Activated CD8-positive, alpha-beta memory T cell treated with anti-CD3 and anti-CD28 coated beads, Interleukin-2, amount 50 U/mL, for 1 hour (primary cell): ENCODE measurements around the gene KLHDC7B.
"Not testable (repeated sequence)": the region's sequence is repeated elsewhere in the genome, so short reads cannot be mapped to it uniquely, and the experiment has no call there.

Source experiments
- DNase-seq: peaks from one replicate; pipeline ENCODE4 v3.0.0-alpha.2; 2020; ENCODE audit errors: extremely low read depth

The KLHDC7B gene

DNA sequence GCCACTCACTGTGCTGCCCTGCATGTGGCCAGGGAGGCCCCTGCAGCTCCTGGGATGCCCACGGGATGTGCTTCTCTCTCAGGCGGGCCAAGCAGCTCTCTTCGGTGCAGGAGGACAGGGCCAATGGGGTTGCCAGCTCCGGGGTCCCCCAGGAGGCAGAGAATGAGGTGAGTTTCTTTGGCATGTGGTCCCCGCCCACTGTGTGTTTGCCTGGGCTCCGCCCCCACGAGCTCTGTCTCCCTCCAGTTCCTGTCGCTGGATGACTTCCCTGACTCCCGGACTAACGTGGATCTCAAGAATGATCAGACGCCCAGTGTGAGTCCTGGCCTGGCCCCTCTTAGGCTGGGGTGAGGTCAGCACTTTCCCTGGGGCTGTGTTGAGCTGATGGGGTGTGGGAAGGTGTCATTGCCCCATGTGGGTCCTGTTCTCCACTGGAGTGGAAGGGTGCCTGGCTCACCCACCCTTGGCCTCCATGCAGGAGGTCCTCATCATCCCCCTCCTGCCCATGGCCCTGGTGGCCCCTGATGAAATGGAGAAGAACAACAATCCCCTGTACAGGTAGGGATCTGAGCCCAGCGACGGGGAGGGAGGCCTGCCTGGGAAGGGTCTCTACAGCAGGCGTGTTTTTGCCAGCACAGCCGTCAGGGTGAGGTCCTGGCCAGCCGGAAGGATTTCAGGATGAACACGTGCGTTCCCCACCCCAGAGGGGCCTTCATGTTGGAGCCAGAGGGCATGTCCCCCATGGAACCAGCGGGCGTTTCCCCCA lies 28.0 kb upstream of the KLHDC7B start:
- no peak for DNase-seq

DNA sequence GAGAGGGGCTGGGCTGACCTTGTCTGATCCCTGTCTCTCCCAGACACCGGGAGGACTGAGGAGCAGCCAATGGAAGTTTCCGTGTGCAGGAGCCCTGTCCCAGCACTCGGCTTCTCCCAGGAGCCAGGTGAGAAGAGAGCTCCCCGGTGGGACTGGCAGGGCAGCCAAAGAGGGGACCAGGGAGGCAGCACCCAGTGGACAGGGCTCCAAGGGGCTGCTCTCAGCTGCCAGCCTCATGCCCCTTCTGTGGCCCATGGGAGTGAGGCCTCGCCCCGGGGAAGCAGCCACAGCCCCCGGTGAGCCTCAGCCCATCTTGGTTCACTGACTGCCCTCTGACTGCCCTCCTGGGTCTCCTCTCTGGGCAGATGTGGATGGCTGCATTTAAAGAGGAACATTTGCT lies 27.1 kb upstream of the KLHDC7B start:
- DNase-seq = no peak

GRCh38 chr22:50519151-50519550 lies 26.5 kb upstream of the KLHDC7B start:
- no peak for DNase-seq

GRCh38 chr22:50520184-50520583 lies 25.5 kb upstream of the KLHDC7B start:
- not testable (repeated sequence) for DNase-seq

DNA sequence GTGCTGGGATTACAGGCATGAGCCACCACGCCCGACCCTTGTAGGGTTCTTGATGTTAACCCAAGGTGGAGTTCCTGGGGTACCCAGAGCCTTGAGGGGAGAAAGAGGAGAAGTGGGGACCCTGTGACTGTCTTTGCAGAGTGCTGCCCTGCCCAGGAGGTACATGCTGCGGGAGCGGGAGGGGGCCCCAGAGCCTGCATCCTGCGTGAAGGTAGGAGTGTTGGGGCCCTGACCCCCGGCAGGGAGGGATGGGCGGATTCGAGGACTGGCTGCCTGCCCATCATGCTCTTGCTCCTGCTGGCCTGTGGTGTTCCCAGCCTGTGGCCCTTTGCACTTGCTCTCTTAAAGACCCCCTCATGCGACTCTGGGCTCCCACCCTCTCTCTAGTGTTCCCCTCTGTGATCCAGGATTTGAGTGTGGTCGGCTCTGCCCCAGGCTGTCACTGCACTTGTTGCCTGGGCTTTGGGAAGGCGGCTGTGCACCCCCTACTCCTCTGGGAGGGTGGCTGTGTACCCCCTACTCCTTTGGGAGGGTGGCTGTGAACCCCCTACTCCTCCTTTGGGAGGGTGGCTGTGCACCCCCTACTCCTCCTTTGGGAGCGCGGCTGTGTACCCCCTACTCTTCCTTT lies 24.8 kb upstream of the KLHDC7B start:
- DNase-seq = no peak

- no peak for DNase-seq
Observed at GRCh38 chr22:50521710-50522109, 24.0 kb upstream of the KLHDC7B start.

DNA sequence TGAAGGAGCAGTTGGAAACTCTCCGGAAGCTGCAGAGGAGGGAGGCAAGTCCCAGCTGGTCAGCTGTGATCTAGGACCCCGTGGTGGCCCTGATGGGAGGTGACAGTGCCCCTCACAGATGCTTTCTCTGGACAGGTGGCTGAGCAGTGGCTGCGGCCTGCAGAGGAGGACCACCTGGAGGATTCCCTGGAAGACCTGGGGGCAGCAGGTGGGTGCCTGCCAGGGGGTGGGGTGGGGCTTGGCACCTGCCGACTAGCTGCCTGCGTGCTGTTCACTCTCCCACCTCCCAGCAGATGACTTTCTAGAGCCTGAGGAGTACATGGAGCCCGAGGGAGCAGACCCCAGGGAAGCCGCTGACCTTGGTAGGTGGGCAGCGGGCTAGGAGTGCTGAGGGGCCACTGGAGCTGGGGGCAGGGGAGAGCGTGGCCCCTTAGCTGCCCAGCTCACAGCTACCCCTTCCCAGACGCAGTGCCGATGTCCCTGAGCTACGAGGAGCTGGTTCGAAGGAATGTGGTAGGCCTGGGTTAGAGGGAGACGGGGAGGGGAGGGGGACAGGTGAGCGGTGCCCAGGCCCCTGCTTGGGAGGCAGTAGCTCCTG lies 23.4 kb upstream of the KLHDC7B start:
- no peak for DNase-seq

- DNase-seq = no peak
Observed at GRCh38 chr22:50522806-50523438, 22.8 kb upstream of the KLHDC7B start.

- no peak for DNase-seq
Observed at GRCh38 chr22:50523458-50523805, 22.3 kb upstream of the KLHDC7B start.

DNA sequence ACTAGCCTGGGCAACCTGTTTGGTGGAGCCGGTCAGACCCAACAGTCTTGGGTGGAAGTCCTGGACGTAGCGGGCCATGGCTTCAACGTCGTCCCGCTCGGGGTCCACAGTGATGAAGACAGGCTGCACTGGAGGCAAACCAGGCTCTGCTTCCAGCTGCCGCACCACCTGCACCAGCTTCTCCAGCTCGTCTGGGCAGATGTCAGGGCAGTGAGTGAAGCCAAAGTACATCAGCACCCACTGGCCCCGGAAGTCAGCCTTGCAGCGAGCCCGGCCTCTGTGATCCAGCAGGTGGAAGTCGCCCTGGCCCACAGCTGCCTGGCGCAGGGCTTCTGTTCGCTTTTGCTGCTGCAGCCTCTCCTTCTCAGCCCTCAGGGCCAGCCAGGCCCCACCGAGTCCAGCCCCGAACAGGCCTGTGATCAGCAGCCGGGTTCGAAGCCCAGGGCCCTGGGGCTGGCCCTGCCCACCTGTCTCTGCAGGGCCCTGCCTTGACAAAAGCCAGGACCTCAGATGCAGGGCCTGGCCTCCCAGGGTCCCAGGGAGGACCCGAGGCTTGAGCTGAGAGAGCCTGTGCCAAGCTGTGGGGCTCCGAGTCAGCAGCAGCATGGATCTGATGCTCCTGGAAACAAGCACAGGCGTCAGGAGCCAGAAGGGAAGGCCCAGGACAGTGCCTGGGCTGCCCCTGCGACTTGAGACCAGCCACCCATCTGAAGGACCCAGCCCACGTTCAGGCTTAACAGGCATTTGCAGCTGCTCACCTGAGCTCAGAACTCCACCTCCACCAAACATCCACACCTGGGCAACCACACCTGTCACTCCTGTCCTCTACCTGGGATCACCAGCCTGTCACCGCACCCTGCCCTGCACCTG lies 21.7 kb upstream of the KLHDC7B start:
- no peak for DNase-seq

- DNase-seq = no peak
Observed at GRCh38 chr22:50524676-50525103, 21.0 kb upstream of the KLHDC7B start.

- peak; percentile 93 for DNase-seq
Observed at GRCh38 chr22:50525104-50525857, 20.4 kb upstream of the KLHDC7B start, which contains the start of gene SCO2. Gene SCO2, minus strand, starts transcription at chr22:50525598. Its CDS starts 1,187 bp downstream, at chr22:50524411.

DNA sequence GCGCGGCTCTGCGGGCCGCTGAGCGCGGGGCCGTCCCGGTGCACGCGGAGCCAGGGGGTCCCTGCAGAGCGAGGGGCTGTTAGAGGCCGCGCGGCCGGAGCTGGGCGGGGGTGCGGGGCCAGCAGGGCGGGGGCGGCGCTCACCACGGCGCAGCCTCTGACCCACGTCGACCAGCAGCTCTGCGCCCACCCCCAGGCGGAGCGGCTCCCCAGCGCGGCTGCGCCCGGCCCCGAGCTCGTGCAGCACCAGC lies 19.9 kb upstream of the KLHDC7B start:
- DNase-seq = no peak

DNA sequence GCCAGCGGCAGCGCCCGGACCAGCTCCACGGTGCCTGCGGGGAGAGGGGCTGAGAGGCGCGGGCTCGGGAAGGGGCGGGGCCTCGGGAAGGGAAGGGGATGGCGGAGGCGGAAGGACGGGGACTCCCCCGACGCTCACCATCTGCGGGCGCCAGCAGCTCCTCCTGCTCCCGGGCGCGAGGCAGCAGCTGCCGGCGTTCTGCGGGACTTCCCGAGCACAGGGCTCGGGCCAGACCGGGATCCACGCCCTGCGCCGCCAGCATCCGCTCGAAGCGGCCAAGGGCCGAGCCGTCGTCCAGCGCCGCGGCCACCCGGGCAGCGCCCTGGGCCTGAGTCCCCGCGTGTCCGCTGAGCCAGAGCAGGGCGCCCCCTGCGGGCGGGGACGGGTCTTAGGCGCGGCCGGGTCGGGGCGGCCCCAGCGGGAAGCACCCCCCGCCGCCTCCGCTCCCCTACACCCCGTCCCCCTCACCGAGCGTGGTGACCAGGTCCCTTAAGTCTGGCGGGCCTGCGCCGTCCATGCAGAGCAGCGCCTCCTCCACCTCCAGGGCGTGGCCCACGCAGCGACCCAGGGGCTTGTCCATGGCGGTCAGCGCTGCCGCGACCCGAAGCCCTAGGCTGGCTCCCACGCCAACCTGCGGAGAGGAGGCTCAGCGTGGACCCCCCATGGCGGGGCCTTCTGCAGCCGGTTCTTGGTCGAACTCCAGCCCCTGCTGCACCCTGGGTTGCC lies 19.4 kb upstream of the KLHDC7B start:
- peak; percentile 59 for DNase-seq

DNA sequence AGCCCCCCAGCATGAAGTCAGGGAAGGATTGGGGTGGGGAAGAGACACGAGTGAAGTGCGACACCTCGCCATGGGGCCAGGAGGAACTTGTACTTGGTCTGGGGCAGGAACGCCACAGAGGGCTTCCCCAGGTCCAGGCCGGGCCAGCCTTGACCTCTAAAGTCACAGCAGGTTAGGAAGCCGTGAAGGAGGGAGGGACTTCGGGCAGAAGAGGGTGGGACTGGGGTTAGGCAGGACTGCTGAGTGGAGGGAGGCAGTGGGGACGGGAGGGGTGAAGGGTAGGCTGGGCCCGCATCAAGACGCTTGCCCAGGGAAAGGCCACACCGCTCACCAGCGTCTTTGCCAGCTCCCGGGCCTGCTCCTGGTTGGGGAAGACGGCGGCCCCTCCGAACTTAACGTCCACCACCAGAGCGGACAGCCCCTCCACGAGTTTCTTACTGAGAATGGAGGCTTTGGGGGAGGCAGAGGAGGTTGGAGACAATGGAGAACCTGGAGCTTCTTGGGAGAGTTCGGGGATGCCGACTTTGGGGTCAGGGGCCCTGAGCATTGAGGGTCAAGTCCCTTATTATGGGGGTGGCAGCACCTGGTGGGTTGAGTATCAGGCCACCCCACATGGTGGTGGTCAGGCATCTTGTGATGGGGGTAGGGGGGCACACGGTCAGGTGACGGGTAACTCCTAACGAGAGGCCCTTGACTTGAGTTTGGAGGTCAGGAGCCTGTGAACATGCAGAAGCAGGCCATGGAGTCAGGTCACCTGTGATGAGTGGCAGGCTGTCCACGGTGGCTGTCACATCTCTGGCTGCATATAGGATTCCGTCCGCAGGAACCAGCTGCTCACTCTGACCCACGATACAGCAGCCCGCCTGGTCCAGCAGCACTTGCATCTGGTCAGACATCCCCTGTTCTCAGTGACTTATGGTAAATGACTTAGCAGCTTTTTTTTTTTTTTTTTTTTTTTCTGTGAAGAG lies 18.6 kb upstream of the KLHDC7B start:
- DNase-seq = no peak

DNA sequence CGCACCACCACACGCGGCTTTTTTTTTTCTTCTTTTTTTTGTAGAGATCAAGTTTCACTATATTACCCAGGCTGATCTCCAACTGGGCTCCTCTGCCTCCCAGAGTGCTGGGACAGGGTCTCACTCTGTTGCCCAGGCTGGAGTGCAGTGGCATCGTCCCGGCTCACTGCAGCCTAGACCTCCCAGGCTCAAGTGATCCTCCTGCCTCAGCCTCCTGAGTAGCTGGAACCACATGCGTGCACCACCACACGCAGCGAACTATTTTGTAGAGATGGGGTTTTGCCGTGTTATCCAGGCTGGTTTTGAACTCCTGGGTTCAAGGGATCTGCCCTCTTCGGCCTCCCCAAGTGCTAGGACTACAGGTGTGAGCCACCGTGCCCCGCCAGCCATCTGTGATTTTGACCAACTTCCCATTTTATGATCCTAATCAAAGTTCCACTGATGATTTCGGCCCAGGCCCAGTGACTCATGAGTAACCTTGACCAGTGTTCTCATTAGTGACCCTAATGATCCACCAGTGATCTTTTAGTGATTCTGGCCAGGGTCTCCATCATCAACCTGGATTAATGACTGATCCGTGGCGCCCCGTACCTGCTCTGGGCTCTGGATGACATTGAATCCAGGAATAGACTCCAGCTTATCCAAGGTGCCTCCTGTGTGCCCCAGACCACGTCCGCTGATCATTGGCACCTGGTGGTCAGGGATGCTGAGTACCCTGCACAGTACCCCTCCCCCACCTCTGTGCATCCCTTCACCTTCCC lies 17.6 kb upstream of the KLHDC7B start:
- no peak for DNase-seq

DNA sequence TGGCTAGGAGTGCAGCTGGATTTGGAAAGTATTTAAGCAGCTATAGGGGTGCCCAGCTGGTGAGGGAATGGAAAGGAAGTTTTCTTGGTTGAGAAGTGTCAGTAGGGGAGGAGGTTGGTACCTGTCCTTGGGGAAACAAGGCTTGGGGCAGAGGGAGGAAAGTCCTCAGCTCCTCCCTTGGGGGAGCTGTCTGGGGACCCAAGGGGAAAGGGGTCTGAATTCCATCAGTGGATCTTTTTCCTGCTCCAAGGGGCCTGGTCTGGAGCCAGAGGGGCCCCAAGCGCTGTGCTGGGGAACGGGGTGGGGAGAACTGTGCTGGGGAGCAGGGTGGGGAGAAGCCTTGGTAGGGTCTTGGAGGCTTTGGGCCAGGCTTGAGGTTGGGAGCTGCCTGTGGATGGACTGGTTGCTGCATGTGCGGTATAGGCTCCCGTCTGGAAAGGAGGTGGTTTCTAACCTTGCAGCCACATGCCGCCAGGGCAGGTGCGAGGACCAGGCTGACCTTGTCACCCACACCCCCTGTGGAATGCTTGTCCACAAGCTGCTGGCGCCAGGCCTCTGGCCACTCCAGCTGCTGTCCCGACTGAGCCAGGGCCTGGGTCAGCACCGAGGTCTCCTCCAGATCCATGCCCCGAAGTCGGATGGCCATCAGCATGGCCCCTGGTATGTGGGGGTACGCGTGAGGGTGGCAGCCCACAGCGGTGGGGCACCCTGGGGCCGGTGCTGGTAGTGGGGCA lies 16.9 kb upstream of the KLHDC7B start:
- no peak for DNase-seq

GRCh38 chr22:50529416-50529896 lies 16.2 kb upstream of the KLHDC7B start:
- DNase-seq = no peak
